Gastrocnemius medialis (tissue), 4 donors: ENCODE data around the gene TRIM36.

Source experiments
- CTCF ChIP-seq, 5 experiments: fragments of 450-650 bp in 3 of 5; fragments of 200-600 bp in 2 of 5; sonication (generic) in 2 of 5; IDR thresholded peaks in 4 of 5; conservative IDR thresholded peaks in 1 of 5; 1 replicate in 4 of 5; 2 replicates in 1 of 5; pipeline ENCODE4 v1.5.1; 2016 to 2019; ENCODE audit warnings: antibody characterized with exemption in 5 of 5, mild to moderate bottlenecking in 3 of 5, moderate library complexity in 3 of 5
- POLR2A ChIP-seq, 2 donors: fragments of 450-650 bp; IDR thresholded peaks; one replicate each; pipeline ENCODE4 v1.6.1; 2017; ENCODE audit warnings: antibody characterized with exemption in 2 of 2, mild to moderate bottlenecking in 2 of 2, moderate library complexity in 2 of 2

- TF ChIP-seq CTCF (IDR thresholded peaks at IDR 0.05 in 4 of 5, conservative IDR thresholded peaks at IDR 0.05 in 1 of 5) (no peak), POLR2A (IDR thresholded peaks at IDR 0.05) (no peak)
These were observed 1.3 kb upstream of the TRIM36 start for GRCh38 chr5:115170929-115171510.
